NCI-H1694 (cell line): ENCODE results near the gene MIPOL1.
"Not testable (repeated sequence)": the region's sequence is repeated elsewhere in the genome, so short reads cannot be mapped to it uniquely, and the experiment has no call there.

Experiments used
- DNase-seq: peaks from one replicate; lab custom pipeline; 2025; lab: John Stamatoyannopoulos, UW

MIPOL1 gene

GRCh38 chr14:37232907-37233481, 35.3 kb downstream of the MIPOL1 start:
- peak; percentile 55 for DNase-seq

DNA sequence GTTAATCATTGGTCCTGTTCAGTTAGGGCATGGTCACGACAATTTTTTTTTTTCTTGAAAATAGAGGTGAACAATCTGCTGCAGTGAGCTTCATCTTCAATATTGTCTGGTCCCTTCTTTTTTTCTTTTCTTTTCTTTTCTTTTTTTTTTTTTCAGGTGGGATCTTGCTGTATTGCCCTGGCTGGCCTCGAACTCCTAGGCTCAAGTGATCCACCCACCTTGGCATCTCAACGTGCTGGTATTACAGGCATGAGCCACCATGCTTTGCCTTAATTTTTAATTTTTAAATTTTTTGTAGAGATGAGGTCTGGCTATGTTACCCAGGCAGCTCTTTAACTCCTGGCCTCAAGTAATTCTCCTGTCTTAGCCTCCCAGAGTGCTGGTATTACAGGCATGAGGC, 36.5 kb downstream of the MIPOL1 start:
- DNase-seq = no peak

DNA sequence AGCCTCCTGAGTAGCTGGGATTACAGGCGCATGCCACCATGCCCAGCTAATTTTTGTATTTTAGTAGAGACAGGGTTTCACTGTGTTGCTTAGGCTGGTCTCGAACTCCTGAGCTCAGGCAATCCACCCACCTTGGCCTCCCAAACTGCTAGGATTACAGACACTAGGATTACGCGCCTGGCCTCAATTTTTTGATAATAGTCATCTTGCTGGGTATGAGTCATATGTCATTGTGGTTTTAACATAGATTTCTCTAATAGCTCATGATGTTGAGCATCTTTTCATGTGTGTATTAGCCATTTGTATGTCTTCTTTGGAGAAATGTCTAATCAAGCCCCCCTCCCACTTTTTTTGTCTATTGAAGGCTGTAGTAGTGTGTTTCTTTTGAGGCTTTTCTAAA, 38.3 kb downstream of the MIPOL1 start:
- DNase-seq = not testable (repeated sequence)

- no peak for DNase-seq
These were observed 39.4 kb downstream of the MIPOL1 start for GRCh38 chr14:37237094-37237493.

DNA sequence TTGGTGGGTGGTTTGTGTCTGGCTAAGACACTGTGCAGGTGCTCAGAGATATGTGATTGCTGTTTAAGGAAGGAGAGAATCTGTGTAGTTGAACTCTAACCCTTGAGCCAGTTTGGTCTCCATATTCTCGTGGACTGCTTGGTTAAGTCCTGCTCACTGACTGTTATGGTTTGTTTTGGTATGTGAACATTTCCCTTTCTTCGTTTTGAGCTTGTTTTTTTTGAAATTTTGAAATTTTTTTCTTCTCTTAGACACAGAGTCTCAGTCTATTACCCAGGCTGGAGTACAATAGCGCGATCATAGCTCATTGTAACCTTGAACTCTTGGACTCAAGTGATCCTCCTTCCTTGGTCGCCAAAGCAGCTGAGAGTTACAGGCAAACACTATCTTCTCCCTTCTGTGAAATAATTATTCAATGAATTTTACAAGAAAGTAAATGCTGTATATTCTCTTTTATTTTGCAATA, 40.0 kb downstream of the MIPOL1 start:
- DNase-seq = no peak

DNA sequence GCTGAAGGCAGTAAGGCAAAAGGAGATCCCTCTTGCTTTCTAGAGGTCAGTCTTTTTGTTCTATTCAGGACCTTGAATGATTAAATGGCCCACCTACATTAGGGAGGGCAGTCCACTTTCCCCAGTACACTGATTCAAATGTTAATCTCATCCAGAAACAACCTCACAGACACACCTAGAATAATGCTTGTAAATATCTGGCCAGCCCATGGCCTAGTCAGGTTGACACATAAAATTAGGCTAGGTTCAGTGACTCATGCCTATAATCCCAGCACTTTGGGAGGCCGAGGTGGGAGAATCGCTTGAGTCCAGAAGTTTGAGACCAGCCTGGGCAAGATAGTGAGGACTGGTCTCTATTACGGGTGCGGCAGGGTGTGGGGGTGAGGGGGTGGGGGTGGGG, 43.5 kb downstream of the MIPOL1 start:
- no peak for DNase-seq

DNA sequence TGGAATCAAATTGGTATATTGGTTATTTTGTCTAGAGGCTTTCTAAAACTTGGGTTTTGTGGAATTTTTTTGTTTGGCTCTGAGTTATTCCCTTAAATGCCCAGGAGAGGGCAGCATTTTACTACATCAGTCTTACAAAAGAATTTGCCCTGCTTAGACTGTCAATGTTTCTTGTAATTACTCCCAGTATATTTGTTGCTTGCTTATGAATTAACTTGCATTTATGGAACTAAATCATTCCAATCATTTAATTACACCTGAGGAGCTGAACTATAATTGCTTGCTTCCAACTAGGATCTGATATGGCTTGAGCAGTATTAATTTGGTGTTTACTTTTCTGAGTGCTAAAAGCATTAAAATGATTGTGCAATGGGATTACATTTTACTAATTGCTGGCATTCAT, 48.7 kb downstream of the MIPOL1 start:
- DNase-seq = peak; percentile 63

- no peak for DNase-seq
These were observed 50.2 kb downstream of the MIPOL1 start for GRCh38 chr14:37247791-37248461.

- peak; percentile 1 for DNase-seq
These were observed 54.0 kb downstream of the MIPOL1 start for GRCh38 chr14:37251775-37252174.

DNA sequence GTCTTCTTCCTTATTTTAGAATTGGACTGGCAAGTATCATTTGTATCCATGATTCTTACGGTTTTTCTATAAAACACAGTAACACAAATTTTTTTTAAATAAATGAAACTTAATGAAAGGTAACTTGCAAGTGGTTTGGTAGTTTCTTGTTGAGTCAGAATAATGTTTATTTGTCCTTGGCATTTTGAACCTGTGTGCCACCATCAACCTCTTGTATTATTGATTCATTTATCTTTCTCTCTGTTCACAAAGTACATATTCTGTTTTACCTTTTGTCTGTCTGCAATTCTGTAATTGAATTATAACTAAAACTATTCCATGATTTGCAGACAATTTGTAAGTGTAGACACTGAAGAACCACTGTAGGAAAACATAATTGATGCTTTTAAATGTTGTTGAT, 54.7 kb downstream of the MIPOL1 start:
- no peak for DNase-seq

GRCh38 chr14:37253905-37254304, 56.2 kb downstream of the MIPOL1 start:
- no peak for DNase-seq

DNA sequence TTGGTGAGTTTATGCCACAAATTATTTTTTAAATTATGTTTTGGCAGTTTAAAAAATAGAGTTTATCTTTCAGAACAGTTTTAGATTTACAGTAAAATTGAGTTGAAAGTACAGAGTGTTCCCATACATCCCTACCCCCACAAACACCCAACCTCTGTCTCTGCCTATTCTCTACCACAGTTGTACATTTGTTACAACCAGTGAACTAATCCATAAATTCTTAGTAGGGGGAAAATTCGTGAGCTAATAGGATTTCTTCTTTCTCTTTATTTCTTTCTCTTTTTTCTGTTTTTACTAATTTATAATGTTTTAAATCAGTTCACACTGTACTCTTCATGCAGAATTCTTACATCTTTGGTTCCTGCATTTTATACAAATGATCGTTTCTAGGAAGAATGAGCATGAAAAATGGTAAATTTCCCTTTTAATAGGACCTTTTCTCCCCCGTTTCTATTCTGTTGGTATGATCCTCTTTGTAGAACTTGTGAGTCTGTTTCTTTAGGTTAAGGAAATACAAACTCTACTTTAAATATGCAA, 56.7 kb downstream of the MIPOL1 start:
- no peak for DNase-seq

- no peak for DNase-seq
These were observed 59.8 kb downstream of the MIPOL1 start for GRCh38 chr14:37257501-37258070.

- DNase-seq = no peak
These were observed 64.9 kb downstream of the MIPOL1 start for GRCh38 chr14:37262649-37263048.

DNA sequence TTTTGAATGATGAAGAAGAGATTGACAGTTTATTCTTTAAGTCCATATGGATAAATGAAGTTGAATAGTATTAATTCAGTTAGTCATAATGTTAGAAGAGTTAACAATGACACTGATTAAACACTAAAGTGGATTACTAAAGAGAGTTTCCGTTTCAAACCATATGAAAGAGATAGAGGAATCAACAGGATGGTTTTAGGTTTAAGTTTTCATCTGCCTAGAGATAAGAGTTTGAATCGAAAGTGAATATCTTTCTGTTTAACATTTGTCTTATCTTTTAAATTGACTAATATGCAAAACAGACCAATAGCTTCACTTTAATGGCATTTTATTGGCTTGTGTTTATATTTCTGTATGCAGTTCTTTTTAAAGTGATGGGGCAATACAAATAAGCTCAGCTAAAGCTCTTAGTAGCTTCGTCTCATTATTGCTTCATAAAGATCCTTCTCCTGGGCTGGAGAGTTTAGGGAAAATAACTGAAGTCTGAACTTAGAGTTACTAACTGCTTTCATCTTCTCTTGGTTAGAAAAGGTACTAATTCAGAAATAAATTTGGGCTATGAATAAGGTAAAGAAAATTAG, 66.0 kb downstream of the MIPOL1 start:
- no peak for DNase-seq

DNA sequence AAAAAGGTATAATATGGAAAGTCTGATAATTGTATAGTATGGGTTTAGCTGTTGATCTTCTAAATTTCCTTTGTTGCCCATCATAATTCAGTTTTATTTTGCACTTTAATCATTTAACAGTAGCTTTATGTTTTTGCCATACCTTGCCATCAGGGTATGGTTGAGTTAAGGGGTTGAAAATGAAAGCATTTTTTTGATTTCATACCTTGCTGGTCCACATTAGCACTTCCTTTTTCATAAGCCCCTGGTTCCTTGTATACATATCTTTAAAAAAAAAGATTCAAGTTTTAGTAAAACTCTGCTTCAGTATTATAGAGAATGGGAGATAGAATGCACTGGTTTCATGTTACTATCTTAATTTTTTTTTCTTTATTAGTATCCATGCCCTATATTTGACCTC, 71.1 kb downstream of the MIPOL1 start:
- DNase-seq = no peak

DNA sequence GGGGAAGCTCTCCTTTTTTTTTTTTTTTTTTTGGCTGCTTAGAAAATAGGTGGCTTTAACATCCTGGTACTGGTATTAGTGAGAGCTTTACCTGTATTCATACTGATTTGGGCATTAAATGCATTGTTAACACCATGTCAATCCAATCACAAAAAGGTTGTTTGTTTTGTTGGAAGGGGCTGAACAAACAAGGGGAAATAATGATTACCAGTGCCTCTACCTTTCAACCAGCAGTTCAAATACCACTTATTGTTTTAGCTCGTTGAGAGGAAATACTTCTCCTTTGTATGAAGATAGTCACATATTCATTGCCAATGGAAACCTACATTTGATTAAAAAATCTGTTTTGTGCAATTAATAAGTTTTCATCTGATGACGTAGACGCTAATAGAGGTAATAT, 72.9 kb downstream of the MIPOL1 start:
- no peak for DNase-seq

GRCh38 chr14:37272569-37272968, 74.8 kb downstream of the MIPOL1 start:
- DNase-seq = no peak

DNA sequence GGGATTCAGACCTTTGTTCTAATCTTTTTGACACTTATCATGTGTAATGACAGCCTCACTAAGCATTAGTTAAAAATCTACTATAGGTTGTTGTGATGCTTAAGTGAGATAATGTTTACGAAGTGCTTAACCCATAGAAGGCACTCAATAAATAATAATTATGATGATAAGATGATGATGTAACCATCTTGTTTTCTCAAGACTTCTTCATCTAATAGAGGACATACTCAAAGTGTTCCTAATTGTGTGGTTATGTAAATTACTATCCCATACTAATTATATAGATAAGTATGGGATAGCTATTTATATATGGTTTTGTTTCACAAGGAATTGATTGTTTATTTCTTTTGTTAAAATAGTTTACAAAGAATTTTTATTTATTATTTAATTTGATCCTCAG, 76.9 kb downstream of the MIPOL1 start:
- DNase-seq = no peak

DNA sequence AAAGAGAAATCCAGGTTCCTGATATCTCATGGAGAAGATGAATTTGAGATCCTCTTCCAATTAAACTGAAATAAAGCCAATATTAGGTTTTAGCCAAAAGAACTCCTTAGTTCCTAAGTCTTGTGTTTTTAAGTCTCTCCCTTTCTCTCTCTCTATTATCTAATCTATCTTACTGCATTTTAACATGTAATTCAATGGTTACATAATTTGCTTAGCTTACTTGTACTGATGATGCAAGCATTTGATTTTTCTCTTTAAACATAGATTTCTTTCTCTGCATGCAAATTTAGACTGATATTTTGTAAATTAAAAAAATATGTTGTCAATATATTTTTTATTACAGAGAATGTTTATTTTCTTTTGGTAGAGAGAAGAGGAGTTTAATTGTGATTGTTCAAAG, 78.2 kb downstream of the MIPOL1 start:
- no peak for DNase-seq

- DNase-seq = no peak
These were observed 81.2 kb downstream of the MIPOL1 start for GRCh38 chr14:37278636-37279538.

DNA sequence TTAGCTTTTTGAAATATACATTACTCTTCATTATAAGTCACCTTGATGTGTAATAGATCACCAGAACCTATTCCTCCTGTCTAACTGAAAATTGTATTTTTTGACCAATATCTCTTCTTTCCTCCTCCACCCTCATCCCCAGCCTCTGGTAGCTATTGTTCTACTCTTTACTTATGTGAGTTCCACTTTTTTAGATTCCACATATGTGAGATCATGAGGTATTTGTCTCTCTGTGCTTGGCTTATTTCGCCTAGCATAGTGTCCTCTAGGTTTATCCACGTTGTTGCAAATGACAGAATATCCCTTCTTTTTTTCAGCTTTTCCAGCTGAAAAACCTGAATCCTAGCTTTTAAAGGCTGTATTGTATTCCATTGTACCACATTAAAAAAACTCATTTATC, 82.1 kb downstream of the MIPOL1 start:
- DNase-seq = no peak
